HT1080 (cell line): ENCODE results near the gene ZNF26. TPM values are rescaled to one million over a fixed set of nuclear protein-coding genes. Genes with fewer than 3 reads are reported as not detected.
A peak's percentile ranks its signal among the peaks of the same experiment; 100 is the strongest.
"Not testable (repeated sequence)": the region's sequence is repeated elsewhere in the genome, so short reads cannot be mapped to it uniquely, and the experiment has no call there.

Experiments used
- DNase-seq: peaks from one replicate; pipeline ENCODE4 v3.0.0-alpha.2; 2015; ENCODE audit warnings: low read depth
- polyA plus RNA-seq, 2 experiments: library from polyadenylated mRNA; depleted of rRNA; stranded (reverse); fragments of >200 nt; gene quantifications; 2 replicates each; pipeline ENCODE4 v1.2.3, GENCODE V29; 2015
- total RNA-seq: library from RNA; depleted of rRNA; stranded (reverse); fragments of >200 nt; shearing (Covaris generic); gene quantifications from 2 replicates; pipeline ENCODE4 v1.2.3, GENCODE V29; 2014; rRNA removed

Gene ZNF26, protein sequence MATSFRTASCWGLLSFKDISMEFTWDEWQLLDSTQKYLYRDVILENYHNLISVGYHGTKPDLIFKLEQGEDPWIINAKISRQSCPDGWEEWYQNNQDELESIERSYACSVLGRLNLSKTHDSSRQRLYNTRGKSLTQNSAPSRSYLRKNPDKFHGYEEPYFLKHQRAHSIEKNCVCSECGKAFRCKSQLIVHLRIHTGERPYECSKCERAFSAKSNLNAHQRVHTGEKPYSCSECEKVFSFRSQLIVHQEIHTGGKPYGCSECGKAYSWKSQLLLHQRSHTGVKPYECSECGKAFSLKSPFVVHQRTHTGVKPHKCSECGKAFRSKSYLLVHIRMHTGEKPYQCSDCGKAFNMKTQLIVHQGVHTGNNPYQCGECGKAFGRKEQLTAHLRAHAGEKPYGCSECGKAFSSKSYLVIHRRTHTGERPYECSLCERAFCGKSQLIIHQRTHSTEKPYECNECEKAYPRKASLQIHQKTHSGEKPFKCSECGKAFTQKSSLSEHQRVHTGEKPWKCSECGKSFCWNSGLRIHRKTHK
- 11.7 and 12.8 TPM in 2 replicates for total RNA-seq
- 10.5 and 11.3 TPM in 2 replicates for polyA plus RNA-seq (2015; cell fraction: cytosol; rRNA removed)
- 18.0 and 25.6 TPM in 2 replicates for polyA plus RNA-seq (2015; cell fraction: nucleus; rRNA removed)

DNA sequence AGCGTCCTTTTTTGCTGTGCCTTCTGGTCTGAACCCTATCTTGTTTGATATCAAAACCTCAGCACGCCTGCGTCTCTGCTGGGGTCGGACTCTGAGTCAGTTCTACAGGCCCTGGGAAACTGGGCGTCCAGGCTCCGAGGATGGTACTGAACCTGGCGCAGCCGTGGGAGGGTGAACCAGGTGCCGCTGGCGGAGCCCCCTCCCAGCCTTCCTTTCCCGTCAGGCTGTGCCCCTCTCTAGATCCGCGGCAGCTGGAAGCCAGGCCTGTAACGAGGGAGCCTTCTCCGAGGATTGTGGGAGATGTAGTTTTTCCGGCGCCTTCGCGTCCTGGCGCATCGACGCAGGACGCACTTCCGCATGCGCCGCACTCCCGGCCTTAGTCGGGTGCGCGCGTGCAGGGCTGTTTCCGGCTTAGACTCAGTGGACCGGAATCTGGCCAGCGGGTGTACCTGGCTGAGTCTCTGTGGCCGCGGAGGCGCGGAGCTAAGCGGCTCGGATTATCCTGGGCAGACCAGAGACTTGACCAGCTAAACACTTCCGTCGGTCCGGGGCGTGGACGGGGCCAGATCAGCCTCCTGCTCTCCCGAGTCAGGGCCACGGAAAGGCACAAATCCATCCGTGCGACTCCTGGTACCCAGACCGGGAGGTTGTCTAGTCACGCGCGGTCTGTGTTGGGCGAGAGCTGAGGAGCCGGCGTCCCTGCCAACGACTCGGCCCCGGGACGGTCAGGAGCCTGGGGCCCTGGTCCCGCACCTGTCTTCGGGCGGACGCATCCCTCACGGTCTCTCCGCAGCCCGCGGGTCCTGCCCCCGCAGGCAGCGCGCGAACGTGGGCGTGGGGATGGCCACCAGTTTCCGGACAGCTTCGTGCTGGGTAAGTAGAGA, at the start of gene ZNF26:
ZNF26 (plus strand) TSS at position 367 of the 884 bp plus-strand sequence; CDS start at position 841, 474 bp downstream.
- peak; percentile 94 for DNase-seq

DNA sequence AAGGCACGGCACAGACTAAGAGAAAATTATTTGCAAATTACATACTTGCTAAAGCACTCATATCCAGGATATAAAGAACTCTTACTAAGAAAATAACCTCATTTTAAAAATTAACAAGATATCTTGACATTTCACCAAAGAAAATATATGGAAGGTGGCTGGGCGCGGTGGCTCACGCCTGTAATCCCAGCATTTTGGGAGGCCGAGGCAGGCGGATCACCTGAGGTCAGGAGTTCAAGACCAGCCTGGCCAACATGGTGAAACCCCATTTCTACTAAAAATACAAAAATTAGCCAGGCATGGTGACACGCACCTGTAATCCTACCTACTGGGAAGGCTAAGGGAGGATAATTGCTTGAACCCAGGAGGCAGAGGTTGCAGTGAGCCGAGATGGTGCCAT, 49.2 kb upstream of the ZNF26 start:
- DNase-seq: not testable (repeated sequence)

DNA sequence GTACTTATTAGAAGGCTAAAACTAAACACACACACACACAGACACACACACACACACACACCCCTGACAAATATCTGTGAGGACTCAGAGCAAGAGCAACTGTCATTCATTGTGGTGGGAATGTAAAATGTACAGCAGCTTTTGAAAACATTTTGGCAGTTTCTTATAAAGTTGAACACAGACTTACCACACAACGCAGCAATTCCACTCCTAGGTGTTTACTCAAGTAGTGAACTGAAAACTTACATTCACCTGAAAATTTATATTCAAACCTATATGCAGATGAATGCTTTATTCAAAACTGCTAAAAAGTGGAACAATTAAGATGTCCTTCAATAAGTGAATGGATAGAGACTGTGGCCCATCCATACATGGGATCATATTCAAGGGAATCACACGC, 48.7 kb upstream of the ZNF26 start:
- DNase-seq: no peak

DNA sequence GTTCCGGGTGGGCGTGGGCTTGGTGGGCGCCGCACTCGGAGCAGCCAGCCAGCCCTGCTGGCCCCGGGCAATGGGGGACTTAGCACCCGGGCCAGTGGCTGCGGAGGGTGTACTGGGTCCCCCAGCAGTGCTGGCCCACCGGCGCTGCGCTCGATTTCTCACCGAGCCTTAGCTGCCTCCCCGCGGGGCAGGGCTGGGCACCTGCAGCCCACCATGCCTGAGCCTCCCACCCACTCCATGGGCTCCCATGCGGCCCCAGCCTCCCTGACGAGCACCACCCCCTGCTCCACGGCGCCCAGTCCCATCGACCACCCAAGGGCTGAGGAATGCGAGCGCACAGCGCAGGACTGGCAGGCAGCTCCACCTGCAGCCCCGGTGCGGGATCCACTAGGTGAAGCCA, 47.4 kb upstream of the ZNF26 start:
- DNase-seq: not testable (repeated sequence)

DNA sequence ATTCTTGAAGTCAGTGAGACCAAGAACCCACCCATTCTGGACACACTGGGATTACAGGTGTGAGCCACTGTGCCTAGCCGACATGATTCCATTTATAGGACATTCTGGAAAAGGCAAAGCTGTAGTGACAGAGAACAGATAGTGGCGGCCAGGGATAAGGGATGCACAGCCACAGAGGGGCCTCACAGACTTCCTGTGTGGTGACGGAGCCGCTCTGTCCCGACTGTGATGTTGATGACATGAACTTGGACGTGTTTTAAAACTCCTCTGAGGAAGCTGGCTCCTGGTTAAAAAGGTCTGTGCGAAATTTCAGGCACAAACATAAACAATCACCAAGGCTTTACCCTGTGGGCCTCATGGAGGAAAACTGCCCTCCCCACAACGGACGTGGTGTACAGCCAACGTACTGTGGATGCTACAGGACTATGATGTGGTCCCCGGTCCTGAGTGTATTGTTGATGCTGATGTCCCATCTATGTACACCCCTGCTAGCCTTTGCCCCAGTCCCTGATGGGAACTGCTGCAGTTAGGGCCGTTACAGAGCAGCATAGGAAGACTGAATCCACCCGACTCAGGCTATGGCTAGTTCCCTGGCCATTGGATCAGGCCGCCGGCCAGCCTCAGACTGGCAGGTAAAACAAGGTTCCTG, 46.0 kb upstream of the ZNF26 start:
- no peak for DNase-seq

DNA sequence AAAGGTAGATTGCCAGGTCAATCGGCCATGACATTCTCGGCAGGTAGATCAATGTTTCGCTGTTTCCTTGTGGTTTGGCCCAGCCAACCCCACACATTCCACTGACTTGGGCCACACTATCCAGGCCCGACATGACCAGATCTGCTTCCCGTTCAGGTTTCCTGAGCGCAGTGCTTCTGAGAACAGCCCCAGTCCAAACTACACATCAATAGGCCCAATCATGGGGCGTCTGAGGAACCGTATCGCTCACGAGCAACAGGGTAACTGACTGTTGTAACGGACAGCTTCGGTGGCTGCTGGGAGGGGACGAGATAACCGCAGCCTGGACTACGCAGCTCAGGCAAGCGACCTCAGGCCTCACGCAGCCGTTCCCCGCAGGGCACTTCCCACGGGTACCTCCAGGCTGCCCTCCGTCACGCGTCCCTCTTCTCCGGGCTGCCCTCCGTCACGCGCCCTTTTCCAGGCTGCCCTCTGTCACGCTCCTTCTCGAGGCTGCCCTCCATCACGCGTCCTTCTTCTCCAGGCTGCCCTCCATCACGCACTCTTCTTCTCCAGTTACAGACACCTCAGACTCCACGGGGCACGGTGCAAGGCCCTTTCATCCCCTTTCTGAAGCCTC, 44.7 kb upstream of the ZNF26 start:
- no peak for DNase-seq

DNA sequence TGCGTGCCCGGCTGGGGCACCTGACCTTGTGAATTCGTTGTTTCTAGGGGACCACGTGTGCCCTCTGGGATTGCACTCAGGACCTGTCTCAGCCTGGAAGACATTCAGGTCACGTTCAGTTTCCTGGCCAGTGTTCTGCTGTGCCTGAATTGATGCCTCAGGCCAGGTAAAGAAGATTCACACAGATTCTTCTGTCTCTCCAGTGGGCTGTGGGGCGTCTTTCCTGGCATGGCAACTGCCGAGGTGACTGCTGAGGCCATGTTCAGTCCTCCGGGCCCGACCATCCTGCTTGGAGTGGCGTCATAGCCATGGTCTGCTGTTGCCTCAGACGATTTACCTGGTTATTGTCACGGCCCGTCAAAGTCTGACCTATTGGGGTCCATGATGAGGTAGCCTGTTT, 43.6 kb upstream of the ZNF26 start:
- DNase-seq: no peak

DNA sequence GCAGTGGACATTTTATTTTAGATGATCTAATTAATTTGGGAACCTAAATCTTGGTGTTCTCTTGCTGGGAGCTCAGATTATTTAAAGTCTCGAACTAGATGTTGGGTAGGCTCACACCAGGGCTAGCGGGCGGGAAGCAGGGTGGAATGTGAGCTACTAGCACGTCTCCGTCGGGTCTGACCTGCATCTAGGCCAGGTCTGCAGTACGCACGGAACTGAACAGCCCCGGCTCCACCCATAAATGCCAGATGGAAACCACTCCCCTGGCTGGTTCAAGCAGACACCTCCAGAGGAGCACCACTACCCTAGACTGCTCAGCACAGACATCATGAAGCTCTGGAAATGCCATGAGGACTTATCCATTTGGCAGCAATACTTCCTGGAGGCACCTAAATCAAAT, 40.4 kb upstream of the ZNF26 start:
- no peak for DNase-seq

DNA sequence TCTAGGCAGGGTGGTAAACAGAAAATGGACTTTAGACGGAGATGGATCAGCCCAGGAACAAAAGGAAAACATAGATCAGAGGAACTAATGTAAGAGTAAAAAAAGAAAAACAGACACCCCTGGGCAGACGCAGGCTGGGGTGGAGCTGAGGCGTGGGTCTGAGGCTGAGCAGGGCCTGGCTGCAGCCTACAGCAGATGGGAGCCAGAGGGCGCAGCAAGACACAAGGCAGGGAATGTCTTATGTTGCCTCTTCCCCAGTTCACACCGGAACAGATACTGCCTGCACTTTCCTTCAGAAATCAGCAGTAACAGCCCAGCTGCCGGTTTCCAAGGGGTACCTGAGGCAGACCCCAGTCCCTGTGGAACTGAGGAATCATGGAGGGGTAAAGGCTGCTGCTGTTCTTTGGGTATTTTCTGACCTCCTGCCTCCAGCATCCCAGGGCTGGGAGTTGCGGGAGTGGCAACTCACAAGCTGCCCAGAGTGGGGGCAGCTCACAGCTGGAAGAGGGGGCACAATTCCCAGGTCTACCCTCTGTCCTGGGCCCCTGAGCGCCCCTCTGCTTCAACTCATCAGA, 39.8 kb upstream of the ZNF26 start:
- no peak for DNase-seq

DNA sequence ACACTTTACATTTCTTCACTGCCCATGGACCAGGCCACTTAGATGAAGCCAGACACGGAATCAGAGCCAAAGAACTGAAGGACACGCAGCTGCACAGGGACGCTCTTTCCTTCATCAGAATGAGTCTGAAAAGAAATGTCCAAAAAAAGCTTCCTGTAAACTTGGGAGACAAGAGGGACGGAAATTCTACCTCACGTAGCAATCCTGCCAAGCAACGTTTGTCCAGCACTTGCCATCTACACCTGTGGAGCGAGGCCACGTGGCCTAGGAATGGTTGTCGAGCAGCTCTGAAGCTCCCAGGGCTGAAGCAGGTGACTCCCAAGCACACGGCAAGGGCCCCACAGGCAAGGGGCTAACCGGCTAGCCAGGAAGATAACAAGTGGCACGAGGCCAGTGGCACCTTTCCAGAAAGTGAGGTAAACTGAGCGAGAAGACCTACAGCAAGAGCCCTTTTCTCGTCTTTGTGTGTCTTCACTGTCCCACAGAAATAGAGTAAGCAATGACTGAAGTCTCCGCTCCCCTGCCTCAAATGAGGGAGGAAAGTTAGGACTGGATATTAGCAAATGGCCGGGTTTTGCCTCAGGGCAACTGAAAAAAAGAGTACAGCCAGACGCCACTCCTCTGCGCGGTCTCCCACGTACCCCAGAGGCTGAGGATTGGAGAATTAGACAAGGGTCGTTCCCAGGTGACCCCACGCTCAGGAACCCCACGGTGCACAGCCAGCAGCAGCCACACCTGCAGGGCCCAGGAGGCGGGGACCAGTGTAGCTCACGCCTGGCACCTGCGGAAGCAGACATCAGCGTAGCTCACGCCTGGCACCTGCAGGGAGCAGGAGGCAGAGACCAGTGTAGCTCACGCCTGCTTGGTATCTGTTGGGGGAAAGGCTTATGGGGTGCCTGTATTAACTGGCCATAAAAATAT, 37.8 kb upstream of the ZNF26 start:
- DNase-seq: no peak

DNA sequence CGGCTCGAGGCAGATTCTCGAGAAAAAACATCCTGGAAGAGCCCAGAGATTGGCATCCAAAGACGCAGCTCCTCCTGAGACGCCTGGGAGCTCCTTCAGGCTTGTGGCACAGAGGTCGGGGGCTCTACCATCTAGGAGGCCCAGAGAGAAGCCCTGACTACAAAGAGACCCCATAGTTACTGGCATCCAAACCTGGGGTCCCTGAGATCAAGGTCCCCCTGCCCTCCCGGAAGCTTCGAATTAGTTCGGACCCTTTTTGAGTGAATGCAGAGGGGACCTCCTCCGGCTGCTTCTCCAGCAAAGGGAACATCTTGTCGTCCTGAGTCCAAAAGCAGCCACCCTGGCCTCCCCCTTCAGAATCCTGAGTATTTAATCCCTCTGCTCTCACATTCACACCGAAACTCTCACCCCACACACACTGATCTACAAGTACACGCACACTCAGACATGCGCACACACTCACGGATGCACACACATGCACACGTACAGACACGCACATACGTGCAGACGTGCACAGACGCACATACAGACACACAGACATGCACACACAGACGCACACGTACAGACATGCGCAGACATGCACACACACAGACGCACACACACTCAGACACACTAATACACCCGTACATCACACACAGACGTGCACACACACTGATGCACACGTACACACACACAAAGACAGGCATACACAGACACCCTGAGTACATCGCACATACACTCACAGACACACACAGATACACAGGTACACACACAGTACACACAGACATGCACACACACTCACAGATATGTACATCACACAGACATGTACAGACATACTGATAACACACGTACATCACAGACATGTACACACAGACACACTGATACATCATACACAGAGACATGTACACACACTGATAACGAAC, 36.0 kb upstream of the ZNF26 start:
- DNase-seq: no peak

DNA sequence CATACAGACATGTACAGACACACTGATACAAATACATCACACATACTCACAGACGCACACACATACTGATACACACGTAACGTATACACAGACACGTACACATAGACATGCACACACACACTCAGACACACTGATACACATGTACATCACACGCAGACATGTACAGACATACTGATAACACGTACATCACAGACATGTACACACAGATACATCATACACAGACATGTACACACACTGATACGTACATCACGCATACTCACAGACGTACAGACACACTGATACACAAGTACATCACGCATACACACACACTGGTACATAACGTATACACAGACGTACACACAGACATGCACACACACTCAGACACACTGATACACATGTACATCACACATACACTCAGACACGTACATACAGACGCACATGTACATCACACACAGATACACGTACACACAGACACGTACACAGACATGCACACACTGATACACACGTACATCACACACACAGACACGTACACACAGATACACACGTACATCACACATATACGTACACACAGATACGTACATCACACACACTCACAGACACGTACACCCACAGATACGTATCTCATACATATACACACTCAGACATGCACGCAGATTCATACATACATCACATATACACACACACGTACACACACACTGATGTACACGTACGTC, 35.2 kb upstream of the ZNF26 start:
- DNase-seq: no peak

DNA sequence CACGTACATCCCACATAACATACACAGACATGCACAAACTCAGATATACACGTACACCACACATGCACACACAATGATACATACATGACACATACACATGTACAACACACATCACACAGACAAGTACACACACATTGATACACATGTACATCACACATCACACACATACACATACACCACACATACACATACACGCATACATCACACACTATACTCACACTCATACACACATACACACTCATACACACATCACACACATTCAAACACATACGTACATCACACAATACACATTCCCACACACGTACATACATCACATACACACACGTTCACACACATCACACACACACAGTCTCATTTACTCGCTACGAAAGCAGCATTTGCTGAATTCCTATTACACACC, 34.5 kb upstream of the ZNF26 start:
- no peak for DNase-seq

DNA sequence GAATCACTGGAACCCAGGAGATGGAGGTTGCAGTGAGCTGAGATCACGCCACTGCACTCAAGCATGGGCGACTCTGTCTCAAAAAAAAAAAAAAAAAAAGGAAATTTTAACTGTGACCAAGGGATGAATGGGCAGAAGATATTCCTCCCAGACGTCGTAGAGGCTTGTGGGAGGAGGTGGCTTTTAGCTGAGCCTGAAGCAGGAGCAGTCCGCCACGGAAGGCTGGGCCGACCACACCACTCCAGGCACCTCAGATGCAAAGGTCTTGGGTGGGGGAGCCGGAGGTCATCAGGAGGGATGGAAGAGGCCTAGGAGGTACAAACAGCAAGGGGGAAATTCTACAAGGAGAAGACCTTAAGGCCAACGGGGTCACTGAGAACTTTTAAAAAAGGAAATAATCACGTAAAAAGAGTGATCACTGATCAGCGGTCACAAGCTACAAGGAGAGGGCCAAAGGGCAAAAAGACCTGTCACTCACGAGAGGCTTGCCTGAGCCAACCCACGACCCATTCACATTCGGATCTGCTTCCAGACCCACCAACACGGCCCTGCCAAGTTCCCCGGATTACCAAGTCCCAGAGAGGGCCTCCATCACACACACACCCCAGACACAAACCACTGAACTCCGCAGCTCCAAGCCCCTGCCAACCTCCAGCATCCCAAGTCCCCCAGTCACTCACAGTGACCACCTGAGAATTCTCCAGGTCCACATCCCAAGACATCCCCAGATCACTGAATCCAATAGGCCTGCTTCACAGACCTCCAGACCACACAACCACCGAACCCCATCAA, 33.6 kb upstream of the ZNF26 start:
- DNase-seq: no peak

DNA sequence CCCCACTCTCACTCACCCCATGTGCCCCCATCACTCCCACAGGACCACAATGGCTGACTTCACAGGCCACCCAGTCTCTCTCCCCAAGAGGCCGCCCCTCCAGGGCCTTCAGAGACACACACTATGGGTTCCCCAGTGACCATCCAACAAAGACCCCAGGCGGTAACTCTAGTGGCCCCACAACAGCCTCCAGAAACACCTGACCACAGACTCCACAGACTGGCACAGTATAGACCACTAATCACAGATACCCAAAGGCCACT, 33.1 kb upstream of the ZNF26 start:
- no peak for DNase-seq

DNA sequence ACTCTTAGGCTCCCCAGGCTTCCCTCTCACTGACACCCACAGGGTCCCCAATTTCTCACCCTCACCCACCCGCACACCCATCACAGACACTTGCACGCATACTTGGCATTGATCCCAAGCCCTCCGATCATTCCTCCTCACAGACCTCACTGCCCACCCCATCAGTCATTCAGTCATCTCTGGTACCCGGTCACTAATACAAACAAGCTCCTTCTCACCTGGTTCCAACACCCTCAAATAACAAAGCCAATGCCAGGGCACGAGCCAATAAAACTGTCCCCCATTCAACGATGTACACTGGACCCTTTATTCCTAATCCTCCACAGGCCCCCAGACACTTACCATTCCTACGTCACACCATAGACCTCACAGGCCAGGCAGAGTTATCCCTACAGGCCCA, 32.4 kb upstream of the ZNF26 start:
- DNase-seq: no peak

DNA sequence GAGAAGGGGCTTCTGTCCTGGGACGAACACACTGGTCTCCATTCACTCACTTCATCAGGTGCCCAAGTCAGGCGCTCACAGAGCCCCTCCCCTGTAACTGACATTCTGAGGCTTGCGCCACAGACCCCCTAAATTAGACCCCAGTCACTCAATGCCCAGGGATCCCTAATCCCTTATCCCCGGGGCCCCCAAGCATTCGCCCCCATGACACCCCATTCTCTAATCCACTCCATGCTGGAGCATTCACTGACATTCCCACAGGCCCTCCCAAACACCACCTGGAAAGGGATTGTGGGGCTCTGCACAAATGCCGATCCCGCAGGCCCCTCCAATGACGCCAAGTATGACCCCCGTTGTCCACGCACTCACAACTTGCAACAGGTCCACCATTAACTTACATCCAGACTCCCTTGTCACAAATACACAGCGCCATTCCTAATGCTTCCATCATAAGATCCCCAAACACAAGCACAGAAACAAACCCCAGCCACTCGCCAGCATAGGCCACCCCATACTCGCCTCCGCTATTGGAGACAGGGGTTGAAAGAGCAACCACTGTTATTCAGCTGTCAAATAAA, 31.6 kb upstream of the ZNF26 start:
- no peak for DNase-seq
